SK-N-SH (cell line): ENCODE measurements around the gene CHSY1. TPM values are rescaled to one million over a fixed set of nuclear protein-coding genes. Genes with fewer than 3 reads are reported as not detected.

ENCODE experiments used
- CTCF ChIA-PET: fragments of 300-600, 350-600 bp; formaldehyde crosslinking; extraction: SDS; loops from one replicate; lab custom pipeline; 2021; lab: Yijun Ruan, JAX
- POLR2A ChIA-PET: fragments of 350-600 bp; sonication (Branson Sonifier 250); formaldehyde crosslinking; extraction: SDS; loops from one replicate; lab custom pipeline; 2020; ENCODE audit warnings: antibody characterized with exemption, inconsistent platforms; lab: Yijun Ruan, JAX
- DNase-seq: peaks from one replicate; pipeline ENCODE4 v3.0.0; 2012
- H2AFZ ChIP-seq: fragments of 200-600 bp; sonication (generic); 2 replicates; pipeline ENCODE4 v1.8.1; 2016; ENCODE audit warnings: antibody characterized with exemption, mild to moderate bottlenecking, low read depth
- H3F3A ChIP-seq: fragments of 200-600 bp; sonication (generic); replicated peaks from 2 replicates; pipeline ENCODE3; 2016; ENCODE audit warnings: antibody characterized with exemption, mild to moderate bottlenecking; ENCODE audit not compliant: insufficient read depth
- H3K27ac ChIP-seq, 2 experiments: fragments of 200-500 bp in 1 of 2; fragments of 200-600 bp in 1 of 2; sonication (Bioruptor generic) in 1 of 2; sonication (generic), shearing (Covaris generic) in 1 of 2; 2 replicates each; pipeline versions ENCODE4 v1.5.1 to v1.6.1; 2014 to 2016; ENCODE audit warnings: low read depth in 2 of 2, inconsistent platforms in 1 of 2, low read length in 1 of 2, mild to moderate bottlenecking in 1 of 2, mixed read lengths in 1 of 2
- H3K27me3 ChIP-seq: fragments of 200-600 bp; sonication (generic), shearing (Covaris generic); 2 replicates; pipeline ENCODE4 v1.6.1; 2016; ENCODE audit warnings: mixed run types; ENCODE audit not compliant: insufficient read depth
- H3K36me3 ChIP-seq, 2 experiments: fragments of 200-500 bp in 1 of 2; fragments of 200-600 bp in 1 of 2; sonication (Bioruptor generic) in 1 of 2; sonication (generic) in 1 of 2; replicated peaks in 1 of 2; 2 replicates each; pipeline versions ENCODE3 to v1.5.1; 2014 to 2016; ENCODE audit warnings: low read length in 1 of 2, mild to moderate bottlenecking in 1 of 2; ENCODE audit not compliant: insufficient read depth in 2 of 2, control insufficient read depth in 1 of 2
- H3K4me1 ChIP-seq, 2 experiments: fragments of 200-500 bp in 1 of 2; fragments of 200-600 bp in 1 of 2; sonication (Bioruptor generic) in 1 of 2; sonication (generic), shearing (Covaris generic) in 1 of 2; 2 replicates each; pipeline versions ENCODE4 v1.5.1 to v1.6.1; 2014 to 2016; ENCODE audit warnings: low read depth in 1 of 2, low read length in 1 of 2, mixed run types in 1 of 2; ENCODE audit not compliant: insufficient read depth in 2 of 2, control insufficient read depth in 1 of 2
- H3K4me2 ChIP-seq: fragments of 200-600 bp; sonication (generic), shearing (Covaris generic); 2 replicates; pipeline ENCODE4 v1.6.1; 2017; ENCODE audit warnings: mixed run types
- H3K4me3 ChIP-seq, 2 experiments: fragments of 200-500 bp in 1 of 2; fragments of 200-600 bp in 1 of 2; sonication (Bioruptor generic) in 1 of 2; sonication (generic), shearing (Covaris generic) in 1 of 2; 2 replicates each; pipeline versions ENCODE4 v1.5.1 to v1.8.1; 2014 to 2016; ENCODE audit warnings: low read depth in 2 of 2, inconsistent platforms in 1 of 2, low read length in 1 of 2, mild to moderate bottlenecking in 1 of 2, mixed read lengths in 1 of 2, moderate library complexity in 1 of 2
- H3K79me2 ChIP-seq: fragments of 200-600 bp; sonication (generic); 2 replicates; pipeline ENCODE4 v1.8.1; 2017; ENCODE audit warnings: mild to moderate bottlenecking; ENCODE audit not compliant: insufficient read depth
- H3K9ac ChIP-seq: fragments of 200-600 bp; sonication (generic); 2 replicates; pipeline ENCODE4 v1.6.1; 2017; ENCODE audit warnings: mixed run types
- H3K9me2 ChIP-seq: fragments of 200-600 bp; sonication (generic); 2 replicates; pipeline ENCODE4 v1.6.1; 2017; ENCODE audit warnings: mixed run types
- H3K9me3 ChIP-seq: fragments of 200-600 bp; sonication (generic); 2 replicates; pipeline ENCODE4 v1.6.1; 2017; ENCODE audit warnings: mixed run types, mild to moderate bottlenecking, moderate library complexity
- H4K20me1 ChIP-seq: fragments of 200-600 bp; sonication (generic); 2 replicates; pipeline ENCODE4 v1.6.1; 2017; ENCODE audit warnings: mild to moderate bottlenecking, mixed run types; ENCODE audit not compliant: insufficient read depth
- CHD2 ChIP-seq: fragments of 150-350 bp; IDR thresholded peaks from 2 replicates; pipeline ENCODE4 v1.6.1; 2018; ENCODE audit warnings: low read length; ENCODE audit not compliant: partially characterized antibody
- CTCF ChIP-seq: fragments of 200-600 bp; sonication (generic); IDR thresholded peaks from 2 replicates; pipeline ENCODE4 v1.6.1; 2017; ENCODE audit warnings: antibody characterized with exemption, mild to moderate bottlenecking, moderate library complexity
- ELF1 ChIP-seq: IDR thresholded peaks from 2 replicates; pipeline ENCODE4 v1.4.0; 2012
- EZH2phosphoT487 ChIP-seq: fragments of 200-600 bp; sonication (generic); IDR thresholded peaks from 2 replicates; pipeline ENCODE4 v1.6.1; 2017; ENCODE audit warnings: low read depth, mixed run types, mild to moderate bottlenecking, antibody characterized with exemption, moderate library complexity, borderline replicate concordance
- FOSL2 ChIP-seq: IDR thresholded peaks from 2 replicates; pipeline ENCODE4 v1.4.0; 2012; ENCODE audit warnings: low read depth, mild to moderate bottlenecking, moderate library complexity, borderline replicate concordance
- FOXJ3 ChIP-seq: sonication (generic); formaldehyde crosslinking; IDR thresholded peaks from 2 replicates; pipeline ENCODE4 v1.5.1; 2020; ENCODE audit warnings: mild to moderate bottlenecking, missing genetic modification reagents
- GABPA ChIP-seq: IDR thresholded peaks from 2 replicates; pipeline ENCODE4 v1.4.0; 2012; ENCODE audit warnings: low read depth, mild to moderate bottlenecking
- GATA2 ChIP-seq: sonication (generic); formaldehyde crosslinking; IDR thresholded peaks from 2 replicates; pipeline ENCODE4 v1.5.0; 2020; ENCODE audit warnings: mild to moderate bottlenecking, missing genetic modification reagents
- IRF3 ChIP-seq: fragments of 150-350 bp; IDR thresholded peaks from 2 replicates; pipeline ENCODE4 v1.6.1; 2016; ENCODE audit warnings: mild to moderate bottlenecking, low read depth, low read length
- JUND ChIP-seq: IDR thresholded peaks from 2 replicates; pipeline ENCODE4 v1.4.0; 2012
- MEF2A ChIP-seq: IDR thresholded peaks from 2 replicates; pipeline ENCODE4 v1.4.0; 2012; ENCODE audit warnings: low read depth, borderline replicate concordance
- NRF1 ChIP-seq: IDR thresholded peaks from 2 replicates; pipeline ENCODE4 v1.6.1; 2012; ENCODE audit warnings: low read depth, mild to moderate bottlenecking, low read length
- POLR2AphosphoS5 ChIP-seq: IDR thresholded peaks from 2 replicates; pipeline ENCODE4 v1.6.1; 2012; ENCODE audit warnings: low read depth, low read length
- RAD21 ChIP-seq: IDR thresholded peaks from 2 replicates; pipeline ENCODE4 v1.6.1; 2012; ENCODE audit warnings: mild to moderate bottlenecking, low read length
- RXRA ChIP-seq: IDR thresholded peaks from 2 replicates; pipeline ENCODE4 v1.4.0; 2012; ENCODE audit warnings: low read depth, mild to moderate bottlenecking, borderline replicate concordance
- TAF1 ChIP-seq: IDR thresholded peaks from 2 replicates; pipeline ENCODE4 v1.6.1; 2012; ENCODE audit warnings: low read depth, mild to moderate bottlenecking, low read length, moderate library complexity, borderline replicate concordance
- TCF12 ChIP-seq: IDR thresholded peaks from 2 replicates; pipeline ENCODE4 v1.4.0; 2012
- USF1 ChIP-seq: IDR thresholded peaks from 2 replicates; pipeline ENCODE4 v1.4.0; 2012; ENCODE audit warnings: low read depth, borderline replicate concordance
- YY1 ChIP-seq: IDR thresholded peaks from 2 replicates; pipeline ENCODE4 v1.4.0; 2012; ENCODE audit warnings: low read depth, mild to moderate bottlenecking
- WGBS: methylation state at CpG from one replicate; pipeline ENCODE4 v1.1.6; 2017; ENCODE audit warnings: low lambda C conversion rate; 5-methylcytosine and 5-hydroxymethylcytosine counted together
- polyA plus RNA-seq, 3 experiments: library from polyadenylated mRNA; depleted of rRNA; stranded (reverse); fragments of >200 nt; gene quantifications; 2 replicates each; pipeline ENCODE4 v1.2.3, GENCODE V29; 2012

Gene CHSY1
- polyA plus RNA-seq, 1 of the 3 experiments (the other 2 are of a cell fraction) = 15.7 TPM

- POLR2A ChIA-PET = interaction anchor here (1.2 kb wide), 1 partner anchor 134 kb away, joined by 3 read pairs; no protein-coding TSS in a partner anchor
These were observed 3.9 kb upstream of the CHSY1 start for GRCh38 chr15:101255615-101256241.

GRCh38 chr15:101255051-101255395, 3.2 kb upstream of the CHSY1 start:
- ChIA-PET CTCF (interaction anchor here (0.8 to 12.8 kb wide), 11 partner anchors 10 to 247 kb away, joined by 3 to 190 read pairs (median 5); no protein-coding TSS in a partner anchor), POLR2A (interaction anchor here (1.2 kb wide), 1 partner anchor 133 kb away, joined by 3 read pairs; no protein-coding TSS in a partner anchor)
- H4K20me1 ChIP-seq = peaks cover 8% of the 10 kb centered on the region
- no peak overlapping the region for H3K4me3 ChIP-seq
- peaks cover 10% of the 10 kb centered on the region for H3K79me2 ChIP-seq
- no peaks in the 10 kb centered on the region for H3K9me3 ChIP-seq
- no peak overlapping the region; a peak in 2 of 4 replicates for H3K27ac ChIP-seq
- no peak for DNase-seq
- no peaks in the 10 kb centered on the region for H3K9me2 ChIP-seq
- WGBS = 80% methylated on average over 5 of the region's 5 CpGs
- H3K36me3 ChIP-seq = no peaks in the 10 kb centered on the region
- no peak overlapping the region for H3K9ac ChIP-seq
- peaks cover 0 to 13% of the 10 kb centered on the region in 2 experiments; a peak in 2 of 4 replicates for H3K4me1 ChIP-seq
- TF ChIP-seq POLR2AphosphoS5 (no peak), TAF1 (no peak), CTCF (no peak), RAD21 (no peak), CHD2 (no peak), YY1 (no peak), FOSL2 (no peak), MEF2A (no peak), NRF1 (no peak), GATA2 (CRISPR knock-in tag) (no peak), JUND (no peak), ELF1 (no peak)
- no peak overlapping the region for H2AFZ ChIP-seq
- no peaks in the 10 kb centered on the region for H3K27me3 ChIP-seq
- H3F3A ChIP-seq = peaks cover 4% of the 10 kb centered on the region
- H3K4me2 ChIP-seq = no peak overlapping the region

More at GRCh38 chr15:101255615-101256241, 3.9 kb upstream of the CHSY1 start:
- H3K9me2 ChIP-seq = no peaks in the 10 kb centered on the region
- H3F3A ChIP-seq = peaks cover 4% of the 10 kb centered on the region
- CTCF ChIA-PET = interaction anchor here (0.6 to 12.8 kb wide), 11 partner anchors 10 to 338 kb away, joined by 3 to 190 read pairs (median 5); no protein-coding TSS in a partner anchor
- no peak for DNase-seq
- no peaks in the 10 kb centered on the region for H3K36me3 ChIP-seq
- H3K9ac ChIP-seq = no peak overlapping the region
- peaks cover 0 to 12% of the 10 kb centered on the region in 2 experiments; a peak in 2 of 4 replicates for H3K4me1 ChIP-seq
- 0 out of 2 replicates have a peak, but pooled peaks cover 1% of the 10 kb centered on the region for H4K20me1 ChIP-seq
- TF ChIP-seq TCF12 (no peak), IRF3 (no peak), CHD2 (no peak), GABPA (no peak), USF1 (no peak), RXRA (no peak), EZH2phosphoT487 (no peak), ELF1 (no peak), FOXJ3 (CRISPR knock-in tag) (no peak)
- TF ChIP-seq, all 33 proteins: peak for 0
- Histone ChIP-seq H2AFZ (no peak overlapping the region), H3K27me3 (no peaks in the 10 kb centered on the region), H3K4me2 (no peak overlapping the region), H3K9me3 (no peaks in the 10 kb centered on the region), H3K27ac (peak overlapping the region in 1 of 2 experiments; percentile 58; a peak in 2 of 4 replicates), H3K79me2 (peaks cover 3% of the 10 kb centered on the region), H3K4me3 (no peak overlapping the region)
- WGBS = 59% methylated on average over 8 of the region's 8 CpGs
